Epithelial cell of proximal tubule (primary cell): ENCODE data around the gene CYBC1. TPM values are rescaled to one million over a fixed set of nuclear protein-coding genes. Genes with fewer than 3 reads are reported as not detected.

ENCODE experiments used
- DNase-seq: peaks from one replicate; pipeline ENCODE4 v3.0.0-alpha.2; 2011; ENCODE audit warnings: low read depth
- H3K4me3 ChIP-seq: 2 replicates; pipeline ENCODE4 v1.5.1; 2011; ENCODE audit warnings: low read depth, mild to moderate bottlenecking, low read length
- CTCF ChIP-seq: conservative IDR thresholded peaks from 2 replicates; pipeline ENCODE4 v1.5.1; 2012; ENCODE audit warnings: low read depth, mild to moderate bottlenecking, low read length
- total RNA-seq: library from RNA; depleted of rRNA; stranded (reverse); fragments of >200 nt; gene quantifications from 2 replicates; pipeline ENCODE4 v1.2.3, GENCODE V29; 2015

The CYBC1 gene
- total RNA-seq, 1 donor from 2014 or later = 78.8 TPM

GRCh38 chr17:82442643-82443464 is 7.7 kb downstream of the CYBC1 start:
- no peak for TF ChIP-seq CTCF
- DNase-seq = no peak
- no peak overlapping the region for H3K4me3 ChIP-seq

GRCh38 chr17:82441691-82442487 is 8.7 kb downstream of the CYBC1 start:
- no peak overlapping the region for H3K4me3 ChIP-seq
- no peak for TF ChIP-seq CTCF
- DNase-seq = no peak

GRCh38 chr17:82440991-82441627 is 9.4 kb downstream of the CYBC1 start:
- TF ChIP-seq CTCF = no peak
- no peak overlapping the region for H3K4me3 ChIP-seq
- DNase-seq = no peak

GRCh38 chr17:82440469-82440981 is 10.0 kb downstream of the CYBC1 start:
- TF ChIP-seq CTCF = no peak
- no peak for DNase-seq
- H3K4me3 ChIP-seq = no peak overlapping the region

- H3K4me3 ChIP-seq = no peak overlapping the region
- TF ChIP-seq CTCF = no peak
- DNase-seq = no peak
These were observed 10.7 kb downstream of the CYBC1 start for GRCh38 chr17:82439829-82440365.

GRCh38 chr17:82439194-82439828 is 11.2 kb downstream of the CYBC1 start:
- TF ChIP-seq CTCF = no peak
- DNase-seq = no peak
- no peak overlapping the region for H3K4me3 ChIP-seq
